ENCODE data around the gene EXD3.

EXD3 gene

GRCh38 chr9:137461663-137462395 is 38.9 kb upstream of the EXD3 start:
- H3K4me3 Mint-ChIP-seq: peak overlapping the region; percentile 84
- H3K27ac Mint-ChIP-seq: peak overlapping the region; percentile 88
- no peaks in the 10 kb centered on the region for H3K9me3 Mint-ChIP-seq
- H3K4me1 Mint-ChIP-seq (ENCODE audit: low read depth): peaks cover 25% of the 10 kb centered on the region
- H3K27me3 Mint-ChIP-seq: no peaks in the 10 kb centered on the region
- H3K36me3 Mint-ChIP-seq (ENCODE audit: low read depth): no peaks in the 10 kb centered on the region

GRCh38 chr9:137461316-137461662 is 38.3 kb upstream of the EXD3 start:
- peak overlapping the region; percentile 84 for H3K4me3 Mint-ChIP-seq
- no peaks in the 10 kb centered on the region for H3K27me3 Mint-ChIP-seq
- peaks cover 30% of the 10 kb centered on the region for H3K4me1 Mint-ChIP-seq (ENCODE audit: low read depth)
- no peak overlapping the region for H3K27ac Mint-ChIP-seq
- peaks cover 5% of the 10 kb centered on the region for H3K36me3 Mint-ChIP-seq (ENCODE audit: low read depth)
- H3K9me3 Mint-ChIP-seq: no peaks in the 10 kb centered on the region

GRCh38 chr9:137460363-137461315 is 37.7 kb upstream of the EXD3 start:
- H3K9me3 Mint-ChIP-seq: no peaks in the 10 kb centered on the region

DNA sequence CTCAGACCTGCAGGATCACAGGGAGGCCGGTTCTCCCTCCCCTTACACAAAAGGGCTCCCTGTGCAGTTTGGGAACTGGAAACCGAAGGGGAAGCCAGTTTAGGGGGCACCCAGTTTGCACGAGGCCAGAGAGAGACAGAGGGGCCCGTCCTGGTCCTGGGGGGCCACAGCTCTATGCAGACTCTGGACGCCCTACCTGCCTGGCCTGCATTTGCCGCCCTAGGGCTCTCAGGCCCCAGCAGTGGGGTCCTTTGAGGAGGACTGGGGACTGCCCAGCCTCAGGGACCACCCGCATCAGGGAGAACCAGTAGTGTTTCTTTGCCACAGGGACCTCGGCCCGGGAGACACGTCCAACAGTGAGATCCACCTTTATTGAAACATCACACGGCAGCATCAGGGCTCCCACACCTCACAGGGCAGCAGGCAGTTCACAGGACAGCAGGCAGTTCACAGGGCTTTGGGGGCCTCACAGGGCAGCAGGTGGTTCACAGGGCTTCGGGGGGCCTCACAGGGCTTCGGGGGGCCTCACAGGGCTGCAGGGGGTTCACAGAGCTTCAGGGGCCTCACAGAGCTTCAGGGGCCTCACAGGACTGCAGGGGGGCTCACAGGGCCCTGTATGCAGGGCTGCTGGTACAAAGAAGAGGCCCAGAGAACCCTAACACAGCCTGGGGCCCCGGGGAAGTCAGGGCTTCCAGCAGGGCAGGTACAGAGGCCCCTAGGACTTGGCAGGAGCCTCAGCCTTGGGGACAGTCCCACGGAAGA is 36.8 kb upstream of the EXD3 start:
- Mint-ChIP-seq H3K36me3 (ENCODE audit: low read depth) (peaks cover 7% of the 10 kb centered on the region), H3K4me3 (peak overlapping the region; percentile 52)

More at GRCh38 chr9:137460363-137461315, 37.7 kb upstream of the EXD3 start:
- Mint-ChIP-seq H3K4me3 (peak overlapping the region; percentile 52), H3K27me3 (no peaks in the 10 kb centered on the region), H3K27ac (no peak overlapping the region), H3K4me1 (ENCODE audit: low read depth) (peaks cover 35% of the 10 kb centered on the region), H3K36me3 (ENCODE audit: low read depth) (peaks cover 7% of the 10 kb centered on the region)

DNA sequence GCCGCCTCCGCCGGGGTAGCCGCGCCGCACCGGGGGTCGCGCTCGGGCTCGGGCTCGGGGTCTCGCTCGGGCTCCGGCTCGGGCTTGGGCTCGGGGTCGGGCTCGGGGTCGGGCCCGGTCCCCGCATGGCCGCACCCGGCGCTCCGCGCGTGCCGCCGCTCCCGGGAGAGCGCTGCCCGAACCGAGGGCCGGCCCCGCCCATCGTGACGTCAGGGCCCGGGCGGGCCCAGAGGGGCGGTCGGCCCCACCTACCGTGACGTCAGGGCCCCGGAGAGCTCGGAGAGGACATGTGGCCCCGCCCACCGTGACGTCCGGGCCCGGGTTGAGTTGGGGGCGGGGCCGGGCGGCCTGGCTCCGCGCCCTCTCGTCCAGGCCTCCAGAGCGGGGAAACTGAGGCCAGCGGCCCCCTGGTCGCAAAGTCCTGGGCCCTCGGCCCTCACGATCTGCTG is 36.2 kb upstream of the EXD3 start, which contains the start of gene NSMF:
NSMF (minus strand) TSS at position 183 of the 449 bp plus-strand sequence. CDS start 232 bp downstream, outside the sequence.
- peak within 1 kb of the TSS; percentile 52 for H3K4me3 Mint-ChIP-seq
- no peaks in the 10 kb centered on the region for H3K27me3 Mint-ChIP-seq
- H3K36me3 Mint-ChIP-seq (ENCODE audit: low read depth): peaks cover 10% of the 10 kb centered on the region
- H3K4me1 Mint-ChIP-seq (ENCODE audit: low read depth): peaks cover 44% of the 10 kb centered on the region
- peak within 1 kb of the TSS; percentile 81 for H3K27ac Mint-ChIP-seq
- no peaks in the 10 kb centered on the region for H3K9me3 Mint-ChIP-seq

More for the DNA sequence above, 36.8 kb upstream of the EXD3 start:
- Mint-ChIP-seq H3K27ac (peak overlapping the region; percentile 81), H3K4me1 (ENCODE audit: low read depth) (peaks cover 38% of the 10 kb centered on the region), H3K27me3 (no peaks in the 10 kb centered on the region), H3K9me3 (no peaks in the 10 kb centered on the region)

GRCh38 chr9:137458194-137459151 is 35.5 kb upstream of the EXD3 start:
- H3K4me1 Mint-ChIP-seq (ENCODE audit: low read depth): peaks cover 47% of the 10 kb centered on the region
- H3K36me3 Mint-ChIP-seq (ENCODE audit: low read depth): peaks cover 10% of the 10 kb centered on the region
- peak overlapping the region; percentile 48 for H3K4me3 Mint-ChIP-seq
- no peaks in the 10 kb centered on the region for H3K27me3 Mint-ChIP-seq
- no peak overlapping the region for H3K27ac Mint-ChIP-seq
- H3K9me3 Mint-ChIP-seq: no peaks in the 10 kb centered on the region

- Mint-ChIP-seq H3K4me3 (peak overlapping the region; percentile 47), H3K27ac (no peak overlapping the region), H3K9me3 (no peaks in the 10 kb centered on the region), H3K36me3 (ENCODE audit: low read depth) (peaks cover 10% of the 10 kb centered on the region), H3K27me3 (no peaks in the 10 kb centered on the region), H3K4me1 (ENCODE audit: low read depth) (peaks cover 53% of the 10 kb centered on the region)
Measured at GRCh38 chr9:137457406-137458193, 34.6 kb upstream of the EXD3 start.

DNA sequence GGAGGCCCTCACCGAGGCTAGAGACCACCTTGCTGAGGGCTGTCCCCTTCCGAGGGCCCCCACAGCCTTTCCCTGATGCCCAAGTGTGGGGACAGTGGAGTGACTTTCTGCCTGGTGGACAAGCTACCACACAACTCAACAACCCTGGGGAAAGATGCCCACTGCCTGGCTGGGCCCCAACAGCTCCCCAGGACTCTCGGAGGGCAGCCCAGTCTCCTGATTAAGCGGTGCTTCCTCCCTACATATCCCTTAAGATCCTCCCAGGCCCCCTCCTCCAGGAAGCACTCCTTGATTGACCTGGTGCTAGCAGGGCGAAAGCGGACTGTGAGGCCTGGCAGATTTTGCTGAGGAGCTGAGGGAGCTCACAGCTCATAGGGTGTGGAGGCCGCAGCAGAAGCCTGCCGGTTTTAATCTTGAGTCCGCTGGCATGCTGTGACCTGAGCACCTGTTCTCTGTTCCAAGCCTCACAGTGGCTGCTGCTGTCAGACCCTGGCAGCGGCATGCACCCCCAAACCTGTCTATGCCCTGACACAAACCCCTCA is 34.0 kb upstream of the EXD3 start:
- Mint-ChIP-seq H3K36me3 (ENCODE audit: low read depth) (peaks cover 14% of the 10 kb centered on the region), H3K27me3 (no peaks in the 10 kb centered on the region), H3K27ac (no peak overlapping the region), H3K4me3 (peak overlapping the region; percentile 41), H3K4me1 (ENCODE audit: low read depth) (peaks cover 55% of the 10 kb centered on the region), H3K9me3 (no peaks in the 10 kb centered on the region)

DNA sequence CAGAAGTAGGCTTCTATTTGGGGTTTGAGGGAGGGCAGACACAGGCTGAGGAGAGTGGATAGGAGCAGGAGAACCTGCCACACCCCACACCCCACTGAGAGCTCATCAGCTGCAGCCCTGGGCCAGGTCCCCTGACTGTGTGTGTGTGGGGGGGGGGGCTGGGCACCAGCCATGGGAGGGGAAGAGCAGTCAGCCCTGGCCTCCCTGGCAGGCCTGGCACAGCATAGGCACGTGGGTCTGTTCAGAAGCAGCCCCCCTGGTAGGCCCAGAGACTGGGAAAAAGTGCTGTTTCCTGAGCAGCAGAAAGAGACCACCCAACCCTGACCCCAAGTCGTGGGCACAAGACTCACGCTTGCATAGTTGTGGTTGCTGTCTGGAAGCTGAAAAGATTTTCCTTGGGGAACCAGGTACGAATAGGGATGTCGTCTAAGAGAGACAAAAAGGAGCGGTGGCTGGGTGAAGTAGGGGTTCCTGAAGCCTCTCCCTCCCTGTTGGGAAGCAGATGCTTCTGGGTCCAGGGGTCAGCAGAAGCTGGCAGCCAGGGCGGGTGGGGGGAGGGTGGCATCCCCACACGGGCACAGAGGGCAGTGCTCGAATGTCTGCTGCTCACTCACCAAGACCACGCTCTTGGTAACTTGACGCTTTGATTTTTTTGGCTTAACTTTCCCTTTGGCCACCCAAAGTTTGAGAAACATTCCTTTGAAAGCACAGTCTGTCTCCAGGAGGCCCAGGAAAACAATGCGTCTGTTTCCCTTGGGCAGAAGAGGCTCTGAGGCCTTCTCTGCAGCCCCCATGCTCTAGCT is 33.3 kb upstream of the EXD3 start:
- Mint-ChIP-seq H3K4me1 (ENCODE audit: low read depth) (peaks cover 50% of the 10 kb centered on the region), H3K4me3 (peak overlapping the region; percentile 37), H3K27me3 (no peaks in the 10 kb centered on the region), H3K27ac (no peak overlapping the region), H3K9me3 (no peaks in the 10 kb centered on the region), H3K36me3 (ENCODE audit: low read depth) (peaks cover 14% of the 10 kb centered on the region)

DNA sequence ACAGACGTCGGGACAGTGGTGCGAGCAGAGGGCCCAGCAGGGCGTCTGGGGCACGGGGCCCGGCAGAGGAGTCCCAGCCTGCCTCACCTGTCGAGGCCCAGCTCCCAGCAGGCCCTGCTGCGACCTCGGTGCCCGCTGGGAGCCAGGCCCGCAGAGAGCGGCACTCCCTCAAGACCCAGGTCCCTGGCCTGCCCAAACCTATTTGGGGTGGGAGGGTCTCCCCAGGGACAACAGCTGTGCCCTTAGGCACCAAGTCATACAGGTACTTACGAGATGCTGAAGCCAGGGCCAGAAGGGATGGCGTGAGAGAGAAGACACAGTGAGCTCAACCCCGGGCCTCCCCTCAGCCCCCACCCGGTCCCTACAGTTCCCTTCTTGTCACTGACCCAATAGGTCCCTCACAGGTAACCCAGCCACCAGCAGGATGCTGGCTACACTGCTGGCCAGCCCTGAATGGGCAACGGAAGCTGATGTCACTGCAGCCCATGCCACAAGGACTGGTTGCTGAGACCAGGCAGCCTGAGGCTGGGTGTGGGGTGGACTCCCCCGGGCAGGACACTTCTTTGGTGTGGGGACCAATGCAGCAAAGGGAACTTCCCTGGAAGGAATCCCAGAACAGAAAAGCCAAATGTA is 32.5 kb upstream of the EXD3 start:
- H3K4me3 Mint-ChIP-seq: peak overlapping the region; percentile 37
- peaks cover 44% of the 10 kb centered on the region for H3K4me1 Mint-ChIP-seq (ENCODE audit: low read depth)
- peaks cover 14% of the 10 kb centered on the region for H3K36me3 Mint-ChIP-seq (ENCODE audit: low read depth)
- H3K27ac Mint-ChIP-seq: no peak overlapping the region
- no peaks in the 10 kb centered on the region for H3K9me3 Mint-ChIP-seq
- H3K27me3 Mint-ChIP-seq: no peaks in the 10 kb centered on the region

GRCh38 chr9:137454597-137455358 is 31.8 kb upstream of the EXD3 start:
- H3K27me3 Mint-ChIP-seq: no peaks in the 10 kb centered on the region

More at GRCh38 chr9:137454597-137455358, 31.8 kb upstream of the EXD3 start:
- peak overlapping the region; percentile 32 for H3K4me3 Mint-ChIP-seq
- peaks cover 44% of the 10 kb centered on the region for H3K4me1 Mint-ChIP-seq (ENCODE audit: low read depth)
- H3K27ac Mint-ChIP-seq: no peak overlapping the region
- no peaks in the 10 kb centered on the region for H3K9me3 Mint-ChIP-seq
- peaks cover 14% of the 10 kb centered on the region for H3K36me3 Mint-ChIP-seq (ENCODE audit: low read depth)
